ENCODE measurements around the gene HIVEP3.

DNA sequence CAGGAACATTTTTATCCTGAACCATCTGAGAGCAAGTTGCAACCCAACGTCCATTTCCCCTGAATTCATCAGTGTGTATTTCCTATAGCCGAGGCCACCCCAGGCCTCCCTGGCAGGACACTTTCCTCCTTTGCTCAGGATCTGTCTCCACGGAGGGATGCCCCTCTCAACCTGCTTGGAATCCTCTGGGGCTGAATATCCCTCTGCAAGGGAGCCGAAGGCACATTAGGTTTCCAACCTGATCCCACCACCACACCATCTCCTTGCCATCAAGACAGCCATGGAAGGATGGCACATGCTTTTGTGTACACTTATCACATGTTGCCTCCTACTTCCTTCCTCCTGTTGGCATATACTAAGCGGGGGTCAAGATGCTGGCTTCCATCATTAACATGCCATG, 359.4 kb downstream of the HIVEP3 start:
- no peak for TF ChIP-seq GABPA (IDR thresholded peaks at IDR 0.05; ENCODE audit: low read depth)
- no peak for TF ChIP-seq POLR2AphosphoS5 (IDR thresholded peaks at IDR 0.05; ENCODE audit: low read depth)
